ENCODE measurements around the gene ACTMAP. TPM values are rescaled to one million over a fixed set of nuclear protein-coding genes. Genes with fewer than 3 reads are reported as not detected.

The ACTMAP gene
- total and polyA plus RNA-seq, 2 of the 13 experiments (the other 11 are each of a cell fraction or from before 2014, with no cell fraction given): 2.2 to 7.9 TPM

DNA sequence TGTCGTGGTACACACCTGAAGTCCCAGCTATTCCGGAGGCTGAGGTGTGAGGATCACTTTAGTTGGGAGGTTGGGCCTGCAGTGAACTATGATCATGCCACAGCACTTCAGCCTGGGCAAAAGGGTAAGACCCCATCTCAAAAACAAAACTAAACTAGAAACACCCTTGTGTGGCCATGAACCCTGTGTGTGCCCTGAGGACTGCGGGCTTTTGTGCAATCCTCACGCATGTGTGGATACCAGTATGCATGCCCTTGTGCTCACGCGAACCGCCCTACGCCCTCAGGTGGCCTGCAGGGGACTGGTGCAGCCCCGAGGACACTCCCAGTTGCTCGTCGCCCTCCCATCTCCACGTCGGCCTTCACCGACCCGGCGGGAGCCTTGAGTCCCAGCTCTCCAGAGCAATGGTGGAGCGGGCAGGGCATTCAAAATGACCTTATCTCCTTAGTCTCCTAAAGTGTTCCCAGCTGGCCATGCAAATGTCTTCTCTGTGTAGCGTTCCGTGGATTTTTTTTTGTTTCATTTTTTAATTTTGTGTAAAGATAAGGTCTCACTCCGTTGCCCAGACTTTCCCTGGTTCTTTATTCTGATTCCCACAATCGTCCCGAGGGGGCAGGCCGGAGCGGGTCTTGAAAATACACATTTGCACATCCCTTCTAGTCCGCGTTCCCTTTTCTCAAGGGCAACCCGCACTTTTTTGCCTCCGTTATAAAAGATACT lies 47.8 kb upstream of the ACTMAP start (continued):
- TF ChIP-seq, protein P1, sequence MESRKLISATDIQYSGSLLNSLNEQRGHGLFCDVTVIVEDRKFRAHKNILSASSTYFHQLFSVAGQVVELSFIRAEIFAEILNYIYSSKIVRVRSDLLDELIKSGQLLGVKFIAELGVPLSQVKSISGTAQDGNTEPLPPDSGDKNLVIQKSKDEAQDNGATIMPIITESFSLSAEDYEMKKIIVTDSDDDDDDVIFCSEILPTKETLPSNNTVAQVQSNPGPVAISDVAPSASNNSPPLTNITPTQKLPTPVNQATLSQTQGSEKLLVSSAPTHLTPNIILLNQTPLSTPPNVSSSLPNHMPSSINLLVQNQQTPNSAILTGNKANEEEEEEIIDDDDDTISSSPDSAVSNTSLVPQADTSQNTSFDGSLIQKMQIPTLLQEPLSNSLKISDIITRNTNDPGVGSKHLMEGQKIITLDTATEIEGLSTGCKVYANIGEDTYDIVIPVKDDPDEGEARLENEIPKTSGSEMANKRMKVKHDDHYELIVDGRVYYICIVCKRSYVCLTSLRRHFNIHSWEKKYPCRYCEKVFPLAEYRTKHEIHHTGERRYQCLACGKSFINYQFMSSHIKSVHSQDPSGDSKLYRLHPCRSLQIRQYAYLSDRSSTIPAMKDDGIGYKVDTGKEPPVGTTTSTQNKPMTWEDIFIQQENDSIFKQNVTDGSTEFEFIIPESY (CRISPR knock-in tag; IDR thresholded peaks at IDR 0.05): 0 out of 2 replicates have a peak, but pooled peaks have one; percentile 38
- peak; percentile 45; the same call in 1 of the 2 replicates for TF ChIP-seq MLX (CRISPR knock-in tag; IDR thresholded peaks at IDR 0.05)
- no peak for TF ChIP-seq YY1 (IDR thresholded peaks at IDR 0.05; ENCODE audit: insufficient read depth, insufficient replicate concordance, low read depth, low read length)
- no peak for TF ChIP-seq SRSF4 (IDR thresholded peaks at IDR 0.05; ENCODE audit: low read depth, low read length, poor library complexity, severe bottlenecking)
- no peak for TF ChIP-seq ZNF558 (CRISPR knock-in tag; IDR thresholded peaks at IDR 0.05; ENCODE audit: borderline replicate concordance)
- TF ChIP-seq ISL2 (CRISPR knock-in tag; IDR thresholded peaks at IDR 0.05): no peak; the same call in 1 of the 2 replicates
- TF ChIP-seq ZNF549 (CRISPR knock-in tag; IDR thresholded peaks at IDR 0.05): no peak
- TF ChIP-seq, protein P2, sequence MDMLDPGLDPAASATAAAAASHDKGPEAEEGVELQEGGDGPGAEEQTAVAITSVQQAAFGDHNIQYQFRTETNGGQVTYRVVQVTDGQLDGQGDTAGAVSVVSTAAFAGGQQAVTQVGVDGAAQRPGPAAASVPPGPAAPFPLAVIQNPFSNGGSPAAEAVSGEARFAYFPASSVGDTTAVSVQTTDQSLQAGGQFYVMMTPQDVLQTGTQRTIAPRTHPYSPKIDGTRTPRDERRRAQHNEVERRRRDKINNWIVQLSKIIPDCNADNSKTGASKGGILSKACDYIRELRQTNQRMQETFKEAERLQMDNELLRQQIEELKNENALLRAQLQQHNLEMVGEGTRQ (IDR thresholded peaks at IDR 0.05; ENCODE audit: low read depth, low read length): no peak
- TF ChIP-seq, protein P2 (CRISPR knock-in tag; IDR thresholded peaks at IDR 0.05; ENCODE audit: borderline replicate concordance): peak; percentile 33; the same call in 1 of the 2 replicates
- no peak for TF ChIP-seq JUNB (CRISPR knock-in tag; IDR thresholded peaks at IDR 0.05; ENCODE audit: borderline replicate concordance)
- TF ChIP-seq ZKSCAN1 (IDR thresholded peaks at IDR 0.05; ENCODE audit: low read length): 0 out of 2 replicates have a peak, but pooled peaks have one; percentile 17
- peak; percentile 72; the same call in 1 of the 2 replicates for TF ChIP-seq ZZZ3 (CRISPR knock-in tag; IDR thresholded peaks at IDR 0.05; ENCODE audit: borderline replicate concordance)
- peak; percentile 59; the same call in 1 of the 2 replicates for TF ChIP-seq REPIN1 (CRISPR knock-in tag; IDR thresholded peaks at IDR 0.05; ENCODE audit: borderline replicate concordance, low read depth)
- no peak; the same call in 1 of the 2 replicates for TF ChIP-seq DR1 (CRISPR knock-in tag; IDR thresholded peaks at IDR 0.05)
- peak; percentile 76 for TF ChIP-seq ZFY (CRISPR knock-in tag; IDR thresholded peaks at IDR 0.05)
- no peak for TF ChIP-seq ZNF589 (CRISPR knock-in tag; conservative IDR thresholded peaks at IDR 0.05)
- TF ChIP-seq ZNF510 (CRISPR knock-in tag; IDR thresholded peaks at IDR 0.05; ENCODE audit: low read depth): peak; percentile 44
- TF ChIP-seq MEIS2 (CRISPR knock-in tag; IDR thresholded peaks at IDR 0.05): 0 out of 2 replicates have a peak, but pooled peaks have one; percentile 71
- TF ChIP-seq ZNF569 (CRISPR knock-in tag; IDR thresholded peaks at IDR 0.05; ENCODE audit: borderline replicate concordance): no peak
- TF ChIP-seq ZNF10 (CRISPR knock-in tag; IDR thresholded peaks at IDR 0.05; ENCODE audit: borderline replicate concordance, low read depth): no peak
- no peak for TF ChIP-seq ZNF33A (CRISPR knock-in tag; IDR thresholded peaks at IDR 0.05; ENCODE audit: borderline replicate concordance)
